GM20000 (cell line): ENCODE results near the gene PLEKHA5.
A peak's percentile ranks its signal among the peaks of the same experiment; 100 is the strongest.
"Not testable (repeated sequence)": the region's sequence is repeated elsewhere in the genome, so short reads cannot be mapped to it uniquely, and the experiment has no call there.

Experiments
- DNase-seq: peaks from one replicate; pipeline ENCODE4 v3.0.0; 2012; ENCODE audit warnings: low spot score
- CTCF ChIP-seq: IDR thresholded peaks from 2 replicates; pipeline ENCODE4 v1.5.1; 2012; ENCODE audit warnings: mild to moderate bottlenecking, control low read depth; ENCODE audit errors: extremely low read depth, missing control alignments

The PLEKHA5 gene

GRCh38 chr12:19409376-19409775, 279.8 kb downstream of the PLEKHA5 start:
- no peak for TF ChIP-seq CTCF
- DNase-seq, result no peak

- no peak for DNase-seq
- no peak for TF ChIP-seq CTCF
Measured at GRCh38 chr12:19410211-19410610, 280.7 kb downstream of the PLEKHA5 start.

GRCh38 chr12:19410629-19411185, 281.2 kb downstream of the PLEKHA5 start:
- DNase-seq, result no peak
- no peak for TF ChIP-seq CTCF

GRCh38 chr12:19411234-19412204, 282.0 kb downstream of the PLEKHA5 start:
- no peak for TF ChIP-seq CTCF
- DNase-seq, result peak; percentile 27

- no peak for TF ChIP-seq CTCF
- no peak for DNase-seq
Measured at GRCh38 chr12:19412844-19413243, 283.3 kb downstream of the PLEKHA5 start.

GRCh38 chr12:19413582-19413981, 284.0 kb downstream of the PLEKHA5 start:
- not testable (repeated sequence) for DNase-seq

GRCh38 chr12:19415563-19415962, 286.0 kb downstream of the PLEKHA5 start:
- no peak for TF ChIP-seq CTCF
- no peak for DNase-seq
